Osteoblast (primary cell): ENCODE results near the gene NT5DC2. TPM values are rescaled to one million over a fixed set of nuclear protein-coding genes. Genes with fewer than 3 reads are reported as not detected.

ENCODE experiments used
- DNase-seq: peaks from one replicate; pipeline ENCODE4 v3.0.0; 2011; ENCODE audit warnings: low spot score, mixed read lengths; ENCODE audit not compliant: insufficient read length; ENCODE audit errors: missing footprints
- H2AFZ ChIP-seq: 2 replicates; pipeline ENCODE4 v1.6.0; 2011; ENCODE audit warnings: mild to moderate bottlenecking, low read length
- H3K27ac ChIP-seq: 2 replicates; pipeline ENCODE4 v1.5.1; 2011; ENCODE audit warnings: mild to moderate bottlenecking, low read depth, low read length, moderate library complexity
- H3K27me3 ChIP-seq: 2 replicates; pipeline ENCODE4 v1.6.0; 2012; ENCODE audit warnings: mild to moderate bottlenecking, control low read depth, inconsistent platforms, low read length, moderate library complexity; ENCODE audit not compliant: insufficient read depth
- H3K36me3 ChIP-seq: 2 replicates; pipeline ENCODE4 v1.5.1; 2011; ENCODE audit warnings: mild to moderate bottlenecking, low read length, control low read depth, moderate library complexity; ENCODE audit not compliant: insufficient read depth
- H3K4me1 ChIP-seq: 2 replicates; pipeline ENCODE4 v1.5.1; 2011; ENCODE audit warnings: mild to moderate bottlenecking, low read length, control low read depth, moderate library complexity; ENCODE audit not compliant: insufficient read depth
- H3K4me2 ChIP-seq: 2 replicates; pipeline ENCODE4 v1.6.0; 2011; ENCODE audit warnings: mild to moderate bottlenecking, low read length; ENCODE audit not compliant: insufficient read depth
- H3K4me3 ChIP-seq: fragments of 200-600 bp; sonication (generic); 3 replicates; pipeline ENCODE4 v1.5.1; 2012; ENCODE audit warnings: mild to moderate bottlenecking, low read length, inconsistent platforms; ENCODE audit not compliant: insufficient read depth
- H3K79me2 ChIP-seq: 2 replicates; pipeline ENCODE4 v1.6.0; 2012; ENCODE audit warnings: mild to moderate bottlenecking, low read length, control low read depth, inconsistent platforms; ENCODE audit not compliant: insufficient read depth
- H3K9me3 ChIP-seq: 2 replicates; pipeline ENCODE4 v1.5.1; 2011; ENCODE audit warnings: low read depth, low read length, control low read depth
- H4K20me1 ChIP-seq: 2 replicates; pipeline ENCODE4 v1.6.0; 2012; ENCODE audit warnings: mild to moderate bottlenecking, low read length, control low read depth; ENCODE audit not compliant: insufficient read depth
- CTCF ChIP-seq: IDR thresholded peaks from 2 replicates; pipeline ENCODE4 v1.5.1; 2011; ENCODE audit warnings: mild to moderate bottlenecking, low read depth, low read length, moderate library complexity; ENCODE audit errors: extremely low read depth
- total RNA-seq: library from RNA; depleted of rRNA; stranded (reverse); fragments of >200 nt; gene quantifications from 2 replicates; pipeline ENCODE4 v1.2.3, GENCODE V29; 2012

The NT5DC2 gene
- total RNA-seq, 1 donor = 52.5 TPM

- H3K79me2 ChIP-seq = no peaks in the 10 kb centered on the region
These were observed 14.8 kb downstream of the NT5DC2 start for GRCh38 chr3:52518723-52519444.

DNA sequence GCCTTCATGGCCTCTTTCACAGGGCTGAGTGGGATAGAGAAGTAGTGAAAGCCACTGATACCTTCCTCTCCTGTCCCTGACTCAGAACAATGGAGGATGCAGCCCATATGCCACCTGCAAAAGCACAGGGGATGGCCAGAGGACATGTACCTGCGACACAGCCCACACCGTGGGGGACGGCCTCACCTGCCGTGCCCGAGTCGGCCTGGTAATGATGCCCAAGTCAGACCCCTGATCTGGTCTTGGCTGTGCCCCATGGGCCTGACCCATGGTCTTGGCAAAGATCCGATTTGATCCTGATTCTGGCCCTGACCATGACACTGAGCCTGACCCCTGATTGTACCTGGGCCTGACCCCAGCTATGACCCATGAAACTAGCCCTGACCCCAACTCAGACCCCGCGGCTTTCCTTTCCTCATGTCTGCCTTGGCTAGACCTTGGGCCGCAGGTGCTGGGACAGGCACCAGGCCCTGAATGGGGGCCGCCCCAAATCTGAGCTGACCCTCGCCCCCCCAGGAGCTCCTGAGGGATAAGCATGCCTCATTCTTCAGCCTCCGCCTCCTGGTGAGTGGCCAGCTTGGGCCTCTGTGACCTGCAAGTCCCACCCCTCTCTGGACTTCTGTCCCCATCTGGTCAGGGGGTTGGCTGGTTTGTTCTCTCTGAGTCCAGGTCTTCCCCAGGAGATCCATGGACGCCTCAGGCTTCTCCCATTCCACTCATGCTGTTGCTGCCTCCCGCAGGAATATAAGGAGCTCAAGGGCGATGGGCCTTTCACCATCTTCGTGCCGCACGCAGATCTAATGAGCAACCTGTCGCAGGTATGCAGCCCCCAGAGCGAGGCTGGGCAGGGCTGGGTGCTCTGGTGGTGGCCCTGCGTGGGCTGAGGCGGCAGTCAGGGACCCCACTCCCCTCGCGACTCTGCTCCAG lies 15.6 kb downstream of the NT5DC2 start:
- no peaks in the 10 kb centered on the region for H3K79me2 ChIP-seq
- no peaks in the 10 kb centered on the region for H3K36me3 ChIP-seq
- H3K4me3 ChIP-seq = no peak overlapping the region
- H2AFZ ChIP-seq = no peak overlapping the region
- no peak for TF ChIP-seq CTCF
- no peak overlapping the region for H3K4me2 ChIP-seq
- H3K27ac ChIP-seq = no peak overlapping the region
- peak; percentile 91 for DNase-seq
- H3K9me3 ChIP-seq = no peaks in the 10 kb centered on the region
- H3K27me3 ChIP-seq = no peaks in the 10 kb centered on the region
- H3K4me1 ChIP-seq = no peaks in the 10 kb centered on the region
- H4K20me1 ChIP-seq = no peaks in the 10 kb centered on the region

More at GRCh38 chr3:52518723-52519444, 14.8 kb downstream of the NT5DC2 start:
- Histone ChIP-seq H3K4me3 (peak overlapping the region; percentile 39), H3K36me3 (peaks cover 6% of the 10 kb centered on the region), H3K4me2 (no peak overlapping the region), H4K20me1 (no peaks in the 10 kb centered on the region), H3K27ac (no peak overlapping the region), H3K27me3 (no peaks in the 10 kb centered on the region), H3K9me3 (no peaks in the 10 kb centered on the region), H2AFZ (no peak overlapping the region), H3K4me1 (no peaks in the 10 kb centered on the region)
- TF ChIP-seq CTCF = no peak
- peak; percentile 91 for DNase-seq

DNA sequence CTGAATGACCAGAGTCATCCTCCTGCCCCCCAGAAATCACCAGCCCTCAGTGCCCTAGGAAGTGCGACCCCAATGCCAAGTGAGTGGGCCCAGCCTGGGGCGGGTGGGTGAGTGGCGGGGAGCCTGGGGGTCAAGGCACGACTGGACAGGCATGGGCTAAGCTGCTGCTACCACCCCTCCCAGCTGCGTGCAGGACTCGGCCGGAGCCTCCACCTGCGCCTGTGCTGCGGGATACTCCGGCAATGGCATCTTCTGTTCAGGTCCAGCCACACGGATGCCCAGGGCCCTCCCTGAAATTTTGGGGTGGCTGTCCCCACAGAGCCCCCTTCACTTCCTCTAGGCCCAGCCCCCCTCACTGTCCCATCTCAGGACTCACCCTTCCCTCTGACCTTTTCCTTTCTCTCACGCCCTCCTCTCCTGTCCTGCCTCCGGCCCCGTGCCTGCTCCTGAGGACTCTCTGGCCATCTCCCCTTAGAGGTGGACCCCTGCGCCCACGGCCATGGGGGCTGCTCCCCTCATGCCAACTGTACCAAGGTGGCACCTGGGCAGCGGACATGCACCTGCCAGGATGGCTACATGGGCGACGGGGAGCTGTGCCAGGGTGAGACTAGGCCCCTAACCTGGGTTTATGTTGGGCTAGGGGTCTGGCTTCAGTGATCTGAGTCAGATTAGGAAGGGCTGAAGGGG lies 17.0 kb downstream of the NT5DC2 start:
- H3K36me3 ChIP-seq = no peaks in the 10 kb centered on the region
- no peaks in the 10 kb centered on the region for H4K20me1 ChIP-seq
- H3K79me2 ChIP-seq = no peaks in the 10 kb centered on the region
- H2AFZ ChIP-seq = no peak overlapping the region
- H3K4me3 ChIP-seq = no peak overlapping the region
- H3K4me1 ChIP-seq = no peaks in the 10 kb centered on the region
- TF ChIP-seq CTCF = no peak
- H3K27me3 ChIP-seq = peaks cover 5% of the 10 kb centered on the region
- no peak overlapping the region for H3K27ac ChIP-seq
- H3K9me3 ChIP-seq = no peaks in the 10 kb centered on the region
- no peak overlapping the region for H3K4me2 ChIP-seq
- DNase-seq = no peak
